GM18951 (cell line): ENCODE data around the gene SNF8.

ENCODE experiments used
- POLR2A ChIP-seq: IDR thresholded peaks from 4 replicates; pipeline ENCODE4 v1.6.1; 2011; ENCODE audit warnings: mild to moderate bottlenecking; ENCODE audit not compliant: insufficient read length, insufficient read depth; ENCODE audit errors: extremely low read depth
- in situ Hi-C: fragments of 300-500 bp; cut with MboI; formaldehyde crosslinking; loops from one replicate; pipeline ENCODE4 v1.12.0; 2022; ENCODE audit warnings: low sequenced_read_pairs, mixed read lengths, inconsistent platforms; ENCODE audit not compliant: unreplicated experiment

The SNF8 gene

GRCh38 chr17:48892940-48893645, 51.5 kb downstream of the SNF8 start:
- TF ChIP-seq POLR2A, result no peak
- in situ Hi-C loops, result no loop called here

- in situ Hi-C loops, result no loop called here
- no peak for TF ChIP-seq POLR2A
Measured at GRCh38 chr17:48890086-48890485, 54.6 kb downstream of the SNF8 start.

- in situ Hi-C loops, result loop anchor here (10.0 kb wide), 3 partner anchors 142 to 208 kb away; partner anchors contain the start of genes HOXB13, PRAC1 and PRAC2
- TF ChIP-seq POLR2A, result no peak
Measured at GRCh38 chr17:48883171-48883570, 61.5 kb downstream of the SNF8 start.

DNA sequence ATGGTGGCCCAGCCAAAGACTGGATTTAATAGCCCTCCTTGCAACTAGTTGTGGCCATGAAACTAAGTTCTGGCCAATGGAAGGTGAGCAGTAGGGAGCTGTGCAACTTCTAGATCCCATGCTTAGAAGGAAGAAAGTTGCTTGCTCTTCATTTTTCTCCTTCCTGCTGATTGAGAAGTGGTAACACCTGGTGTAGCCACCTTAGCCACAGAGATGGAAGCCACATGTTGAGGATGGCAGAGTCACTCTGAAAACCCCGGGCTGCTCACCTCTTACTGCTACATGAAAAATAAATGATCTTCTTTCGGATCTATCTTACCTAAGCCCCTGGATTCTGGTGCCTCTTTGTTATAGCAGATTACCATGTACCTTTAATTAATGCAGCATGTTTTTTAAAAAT, 62.4 kb downstream of the SNF8 start:
- in situ Hi-C loops, result loop anchor here (10.0 kb wide), 3 partner anchors 143 to 207 kb away; partner anchors contain the start of genes HOXB13, PRAC1 and PRAC2
- no peak for TF ChIP-seq POLR2A
